ENCODE measurements around the gene SGCD.

The SGCD gene

GRCh38 chr5:156399323-156399722 lies 72.4 kb downstream of the SGCD start:
- no peak overlapping the region; the same call in 1 of the 2 replicates for H3K27ac ChIP-seq
- TF ChIP-seq CTCF (conservative IDR thresholded peaks at IDR 0.05), result no peak

- no peak for TF ChIP-seq CTCF (conservative IDR thresholded peaks at IDR 0.05)
- no peak overlapping the region; the same call in 1 of the 2 replicates for H3K27ac ChIP-seq
Measured at GRCh38 chr5:156400231-156400986, 73.4 kb downstream of the SGCD start.

DNA sequence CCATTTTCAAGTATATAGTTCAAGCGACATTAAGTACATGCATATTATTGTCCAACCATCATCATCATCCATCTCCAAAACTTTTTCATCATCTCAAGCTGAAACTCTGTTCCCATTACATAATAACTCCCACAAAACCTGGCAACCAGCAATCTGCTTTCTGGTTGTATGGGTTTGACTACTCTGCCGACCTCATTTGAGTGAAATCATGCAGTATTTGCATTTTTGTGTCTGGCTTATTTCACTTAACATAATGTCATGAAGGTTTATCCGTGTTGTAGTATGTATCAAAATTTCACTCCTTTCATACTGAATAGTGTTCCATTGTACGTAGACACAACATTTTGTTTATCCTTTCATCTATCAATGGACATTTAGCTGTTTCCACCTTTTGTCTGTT lies 74.8 kb downstream of the SGCD start:
- H3K27ac ChIP-seq, result no peak overlapping the region
- TF ChIP-seq CTCF (conservative IDR thresholded peaks at IDR 0.05), result no peak

DNA sequence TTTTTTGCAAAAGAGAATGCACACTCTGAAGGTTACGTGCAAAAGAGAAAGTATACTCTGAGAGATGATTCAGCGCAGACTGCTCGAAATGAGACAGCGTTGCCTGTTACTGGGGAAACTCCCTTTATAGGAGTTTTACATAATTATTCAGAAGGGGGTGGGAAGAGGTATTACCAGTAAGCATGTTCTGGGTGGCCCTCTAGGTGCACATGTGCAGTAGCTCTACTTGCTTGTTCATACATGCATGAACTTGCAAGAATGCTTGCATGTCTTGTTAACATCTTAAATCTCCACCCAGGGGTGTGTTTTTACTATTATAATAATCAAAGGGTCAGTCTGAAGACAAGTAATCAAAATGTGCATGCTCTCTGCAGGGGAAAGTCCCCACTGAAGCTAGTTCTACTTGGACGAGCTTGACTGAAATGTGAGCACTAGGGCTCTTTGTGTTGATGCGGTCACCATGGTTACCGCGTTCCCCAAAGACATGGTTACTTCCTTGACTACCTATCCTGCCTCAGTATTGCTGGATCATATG lies 75.5 kb downstream of the SGCD start:
- no peak for TF ChIP-seq CTCF (conservative IDR thresholded peaks at IDR 0.05)
- no peak overlapping the region for H3K27ac ChIP-seq

DNA sequence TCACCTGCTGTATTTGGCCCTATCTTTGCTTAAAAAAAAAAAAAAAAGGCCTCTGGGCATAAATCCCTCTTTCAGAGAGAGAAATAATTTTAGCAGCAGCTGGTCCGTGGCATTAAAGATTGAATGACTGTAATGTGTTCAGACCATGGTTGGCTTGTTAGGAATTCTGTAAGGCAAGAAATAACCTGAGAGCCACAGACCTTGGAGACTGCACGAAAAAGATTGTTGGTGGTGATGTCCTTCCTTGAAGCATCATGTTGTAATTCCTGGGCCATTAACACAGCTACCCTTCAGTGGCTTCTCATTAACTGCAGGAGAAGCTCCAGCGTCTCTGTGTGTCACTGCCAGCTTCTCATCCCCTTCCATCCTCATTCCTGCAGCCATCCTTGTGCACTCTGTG lies 79.0 kb downstream of the SGCD start:
- TF ChIP-seq CTCF (conservative IDR thresholded peaks at IDR 0.05), result no peak
- no peak overlapping the region for H3K27ac ChIP-seq

DNA sequence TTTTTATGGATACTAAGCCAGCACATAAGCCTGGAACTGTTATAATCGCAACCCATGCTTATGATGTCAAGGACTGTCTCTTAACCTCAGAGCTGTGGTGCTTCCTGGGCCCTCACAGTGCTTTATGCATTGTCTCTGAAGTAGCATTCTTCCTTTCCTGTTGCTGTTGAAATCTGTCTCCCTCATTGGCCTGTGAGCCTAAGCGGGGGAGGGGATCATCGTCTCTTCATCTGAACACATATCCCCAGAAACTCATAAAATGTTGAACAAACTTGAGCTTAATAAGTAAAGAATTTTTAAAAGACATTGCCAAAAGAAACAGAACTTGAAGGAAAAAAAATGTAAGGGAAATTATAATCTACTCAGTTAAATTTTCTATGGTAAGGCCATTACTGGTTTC lies 80.3 kb downstream of the SGCD start:
- H3K27ac ChIP-seq, result no peak overlapping the region
- TF ChIP-seq CTCF (conservative IDR thresholded peaks at IDR 0.05), result no peak

- H3K27ac ChIP-seq, result no peak overlapping the region
- TF ChIP-seq CTCF (conservative IDR thresholded peaks at IDR 0.05), result no peak
Measured at GRCh38 chr5:156409834-156410233, 82.9 kb downstream of the SGCD start.
